Mesenchymal stem cell (in vitro differentiated cells and primary cell): ENCODE results near the gene NRG3.

ENCODE experiments used
- DNase-seq: peaks from one replicate; pipeline ENCODE4 v3.0.0-alpha.2; 2013
- H2AFZ ChIP-seq: one replicate; pipeline ENCODE4 v1.6.1; 2013; ENCODE audit warnings: low read depth, mild to moderate bottlenecking, control low read depth, inconsistent platforms, low read length, moderate library complexity
- H2AK5ac ChIP-seq: 2 replicates; pipeline ENCODE4 v1.6.1; 2013; ENCODE audit warnings: low read length, moderate library complexity, mild to moderate bottlenecking, inconsistent platforms; ENCODE audit not compliant: severe bottlenecking
- H2BK120ac ChIP-seq: one replicate; pipeline ENCODE4 v1.6.1; 2013; ENCODE audit warnings: low read depth, mild to moderate bottlenecking, inconsistent platforms, low read length, moderate library complexity
- H2BK12ac ChIP-seq, 2 experiments: one replicate each; pipeline ENCODE4 v1.6.1; 2013; ENCODE audit warnings: inconsistent platforms in 2 of 2, low read length in 2 of 2, mild to moderate bottlenecking in 2 of 2, moderate library complexity in 2 of 2, control low read depth in 1 of 2
- H2BK15ac ChIP-seq: one replicate; pipeline ENCODE4 v1.6.1; 2013; ENCODE audit warnings: mild to moderate bottlenecking, low read depth, inconsistent platforms; ENCODE audit not compliant: poor library complexity, severe bottlenecking
- H2BK5ac ChIP-seq: 2 replicates; pipeline ENCODE4 v1.6.1; 2013; ENCODE audit warnings: low read depth, mild to moderate bottlenecking, low read length, control low read depth, inconsistent platforms; ENCODE audit not compliant: poor library complexity, severe bottlenecking
- H3K14ac ChIP-seq, 2 experiments: one replicate each; pipeline ENCODE4 v1.6.1; 2013; ENCODE audit warnings: inconsistent platforms in 2 of 2, low read length in 2 of 2, control low read depth in 1 of 2, mild to moderate bottlenecking in 1 of 2, moderate library complexity in 1 of 2
- H3K18ac ChIP-seq, 2 experiments: one replicate each; pipeline ENCODE4 v1.6.1; 2013; ENCODE audit warnings: inconsistent platforms in 2 of 2, low read length in 2 of 2, control low read depth in 1 of 2, low read depth in 1 of 2, mild to moderate bottlenecking in 1 of 2
- H3K23ac ChIP-seq, 2 experiments: one replicate each; pipeline ENCODE4 v1.6.1; 2013; ENCODE audit warnings: inconsistent platforms in 2 of 2, low read length in 2 of 2, mild to moderate bottlenecking in 2 of 2, moderate library complexity in 2 of 2, control low read depth in 1 of 2
- H3K27ac ChIP-seq: 2 replicates; pipeline ENCODE4 v1.5.1; 2013; ENCODE audit warnings: mild to moderate bottlenecking, moderate library complexity, low read length, control low read depth, inconsistent platforms; ENCODE audit not compliant: poor library complexity, severe bottlenecking
- H3K27me3 ChIP-seq, 2 experiments: 2 replicates each; pipeline versions ENCODE4 v1.6.1 to v1.7.0; 2013; ENCODE audit warnings: low read length in 2 of 2, mild to moderate bottlenecking in 2 of 2, moderate library complexity in 2 of 2, control low read depth in 1 of 2, inconsistent platforms in 1 of 2; ENCODE audit not compliant: control insufficient read depth in 1 of 2, insufficient read depth in 1 of 2
- H3K36me3 ChIP-seq, 2 experiments: 2 replicates each; pipeline versions ENCODE4 v1.6.1 to v1.7.0; 2013; ENCODE audit warnings: low read length in 2 of 2, control low read depth in 1 of 2, inconsistent platforms in 1 of 2, low read depth in 1 of 2, mild to moderate bottlenecking in 1 of 2; ENCODE audit not compliant: insufficient read depth in 2 of 2, control insufficient read depth in 1 of 2
- H3K4ac ChIP-seq, 2 experiments: one replicate each; pipeline ENCODE4 v1.6.1; 2013; ENCODE audit warnings: inconsistent platforms in 2 of 2, low read length in 2 of 2, mild to moderate bottlenecking in 2 of 2, moderate library complexity in 2 of 2, control low read depth in 1 of 2, low read depth in 1 of 2
- H3K4me1 ChIP-seq: 2 replicates; pipeline ENCODE4 v1.6.1; 2013; ENCODE audit warnings: low read depth, low read length, control low read depth; ENCODE audit not compliant: control insufficient read depth, insufficient read depth
- H3K4me2 ChIP-seq: 2 replicates; pipeline ENCODE4 v1.6.1; 2013; ENCODE audit warnings: low read length, mild to moderate bottlenecking, inconsistent platforms; ENCODE audit not compliant: poor library complexity, severe bottlenecking
- H3K4me3 ChIP-seq, 2 experiments: 2 replicates each; pipeline versions ENCODE4 v1.5.1 to v1.7.0; 2013; ENCODE audit warnings: low read length in 2 of 2, mild to moderate bottlenecking in 2 of 2, control low read depth in 1 of 2, low read depth in 1 of 2; ENCODE audit not compliant: insufficient read depth in 1 of 2
- H3K79me1 ChIP-seq: replicated peaks from 2 replicates; pipeline ENCODE4 v1.6.1; 2013; ENCODE audit warnings: mild to moderate bottlenecking, control low read depth, low read length, inconsistent platforms; ENCODE audit not compliant: poor library complexity, severe bottlenecking
- H3K9ac ChIP-seq: 2 replicates; pipeline ENCODE4 v1.7.0; 2013; ENCODE audit warnings: mild to moderate bottlenecking, low read length, moderate library complexity
- H3K9me3 ChIP-seq: 2 replicates; pipeline ENCODE4 v1.7.0; 2013; ENCODE audit warnings: mild to moderate bottlenecking, low read length; ENCODE audit not compliant: control insufficient read depth
- H4K8ac ChIP-seq: one replicate; pipeline ENCODE4 v1.6.1; 2013; ENCODE audit warnings: inconsistent platforms, mild to moderate bottlenecking, low read length, moderate library complexity
- H4K91ac ChIP-seq: one replicate; pipeline ENCODE4 v1.6.1; 2013; ENCODE audit warnings: mild to moderate bottlenecking, low read length, inconsistent platforms
- WGBS: methylation state at CpG from one replicate; pipeline ENCODE4 v1.1.7; 2013; ENCODE audit warnings: mixed read lengths; 5-methylcytosine and 5-hydroxymethylcytosine counted together

The NRG3 gene

GRCh38 chr10:82757901-82758300 is 882.9 kb downstream of the NRG3 start:
- Histone ChIP-seq H3K18ac (no peak overlapping the region), H2BK5ac (no peak overlapping the region), H2AFZ (no peak overlapping the region), H2BK120ac (no peak overlapping the region), H2BK12ac (no peak overlapping the region), H4K8ac (no peak overlapping the region), H2BK15ac (no peak overlapping the region), H2AK5ac (no peak overlapping the region), H3K4me2 (no peak overlapping the region), H3K27ac (no peak overlapping the region), H3K4ac (no peak overlapping the region), H4K91ac (no peak overlapping the region), H3K4me3 (no peak overlapping the region), H3K9me3 (no peaks in the 10 kb centered on the region), H3K9ac (no peak overlapping the region), H3K36me3 (no peaks in the 10 kb centered on the region), H3K23ac (no peak overlapping the region), H3K14ac (no peak overlapping the region), H3K27me3 (no peaks in the 10 kb centered on the region), H3K79me1 (no peaks in the 10 kb centered on the region), H3K4me1 (no peaks in the 10 kb centered on the region)
- DNase-seq: no peak

GRCh38 chr10:82759050-82759449 is 884.1 kb downstream of the NRG3 start:
- no peak overlapping the region for H3K14ac ChIP-seq
- no peak overlapping the region for H2AFZ ChIP-seq
- no peak overlapping the region for H3K4me2 ChIP-seq
- 82% methylated on average over 1 of the region's 1 CpG for WGBS
- DNase-seq: no peak
- H3K27me3 ChIP-seq: no peaks in the 10 kb centered on the region
- no peaks in the 10 kb centered on the region for H3K36me3 ChIP-seq
- H2BK12ac ChIP-seq: no peak overlapping the region
- no peak overlapping the region for H4K91ac ChIP-seq
- no peak overlapping the region for H2BK15ac ChIP-seq
- H2AK5ac ChIP-seq: no peak overlapping the region
- H2BK5ac ChIP-seq: no peak overlapping the region
- no peak overlapping the region for H3K4me3 ChIP-seq
- H3K9me3 ChIP-seq: no peaks in the 10 kb centered on the region
- no peak overlapping the region for H4K8ac ChIP-seq
- no peaks in the 10 kb centered on the region for H3K4me1 ChIP-seq
- no peak overlapping the region for H3K9ac ChIP-seq
- no peak overlapping the region for H3K18ac ChIP-seq
- H3K23ac ChIP-seq: no peak overlapping the region
- H3K4ac ChIP-seq: no peak overlapping the region
- no peak overlapping the region for H2BK120ac ChIP-seq
- no peak overlapping the region for H3K27ac ChIP-seq
- no peaks in the 10 kb centered on the region for H3K79me1 ChIP-seq

- Histone ChIP-seq H2BK120ac (no peak overlapping the region), H4K91ac (no peak overlapping the region), H2AFZ (no peak overlapping the region), H3K4ac (no peak overlapping the region), H3K27me3 (no peaks in the 10 kb centered on the region), H3K14ac (no peak overlapping the region), H3K79me1 (no peaks in the 10 kb centered on the region), H2BK5ac (no peak overlapping the region), H3K23ac (no peak overlapping the region), H3K18ac (no peak overlapping the region), H3K9ac (no peak overlapping the region), H3K4me2 (no peak overlapping the region), H3K36me3 (no peaks in the 10 kb centered on the region), H4K8ac (no peak overlapping the region), H2AK5ac (no peak overlapping the region), H2BK15ac (no peak overlapping the region), H3K4me3 (no peak overlapping the region), H3K9me3 (no peaks in the 10 kb centered on the region), H2BK12ac (no peak overlapping the region), H3K4me1 (no peaks in the 10 kb centered on the region), H3K27ac (no peak overlapping the region)
- DNase-seq: no peak
- 92% methylated on average over 2 of the region's 2 CpGs for WGBS
These were observed 887.6 kb downstream of the NRG3 start for GRCh38 chr10:82762641-82763040.

GRCh38 chr10:82768040-82768439 is 893.0 kb downstream of the NRG3 start:
- Histone ChIP-seq H3K27ac (no peak overlapping the region), H2BK5ac (no peak overlapping the region), H3K9ac (no peak overlapping the region), H3K4me3 (no peak overlapping the region), H2BK12ac (no peak overlapping the region), H3K27me3 (no peaks in the 10 kb centered on the region), H3K79me1 (no peaks in the 10 kb centered on the region), H2AFZ (no peak overlapping the region), H3K18ac (no peak overlapping the region), H2BK15ac (no peak overlapping the region), H2BK120ac (no peak overlapping the region), H3K4me1 (no peaks in the 10 kb centered on the region), H3K9me3 (no peaks in the 10 kb centered on the region), H4K8ac (no peak overlapping the region), H3K36me3 (no peaks in the 10 kb centered on the region), H3K14ac (no peak overlapping the region), H3K23ac (no peak overlapping the region), H4K91ac (no peak overlapping the region), H3K4ac (no peak overlapping the region), H2AK5ac (no peak overlapping the region), H3K4me2 (no peak overlapping the region)
- DNase-seq: no peak
- WGBS: 96% methylated on average over 4 of the region's 5 CpGs
